SKM-1 treated with dmso at 0.1 percent for 144 hours (cell line): Measurements from ENCODE around the gene JUN.
A peak's percentile ranks its signal among the peaks of the same experiment; 100 is the strongest.
"Not testable (repeated sequence)": the region's sequence is repeated elsewhere in the genome, so short reads cannot be mapped to it uniquely, and the experiment has no call there.

Source experiments
- DNase-seq: peaks from one replicate; lab custom pipeline; 2025; ENCODE audit not compliant: unreplicated experiment; lab: John Stamatoyannopoulos, UW

JUN gene

GRCh38 chr1:58809325-58810010 is 25.6 kb upstream of the JUN start:
- DNase-seq: peak; percentile 55

GRCh38 chr1:58808077-58808476 is 24.2 kb upstream of the JUN start:
- no peak for DNase-seq

GRCh38 chr1:58805716-58806571 is 22.1 kb upstream of the JUN start:
- DNase-seq: no peak

GRCh38 chr1:58804853-58805565 is 21.2 kb upstream of the JUN start:
- DNase-seq: no peak

- DNase-seq: no peak
Measured at GRCh38 chr1:58803858-58804257, 20.0 kb upstream of the JUN start.

GRCh38 chr1:58802640-58803399 is 19.0 kb upstream of the JUN start:
- DNase-seq: no peak

GRCh38 chr1:58801286-58801685 is 17.4 kb upstream of the JUN start:
- DNase-seq: not testable (repeated sequence)

GRCh38 chr1:58799650-58800049 is 15.8 kb upstream of the JUN start:
- DNase-seq: no peak

GRCh38 chr1:58798910-58799442 is 15.1 kb upstream of the JUN start:
- no peak for DNase-seq

GRCh38 chr1:58796416-58796815 is 12.6 kb upstream of the JUN start:
- no peak for DNase-seq

GRCh38 chr1:58794585-58794984 is 10.7 kb upstream of the JUN start:
- DNase-seq: no peak

- no peak for DNase-seq
Measured at GRCh38 chr1:58792846-58793245, 9.0 kb upstream of the JUN start.

GRCh38 chr1:58791106-58791505 is 7.3 kb upstream of the JUN start:
- DNase-seq: no peak

- no peak for DNase-seq
Measured at GRCh38 chr1:58789996-58790660, 6.3 kb upstream of the JUN start.

- no peak for DNase-seq
Measured at GRCh38 chr1:58789322-58789856, 5.5 kb upstream of the JUN start.

GRCh38 chr1:58788259-58788658 is 4.4 kb upstream of the JUN start:
- DNase-seq: no peak

GRCh38 chr1:58786927-58787245 is 3.0 kb upstream of the JUN start:
- DNase-seq: no peak

GRCh38 chr1:58786184-58786926 is 2.5 kb upstream of the JUN start:
- no peak for DNase-seq

- DNase-seq: no peak
Measured at GRCh38 chr1:58785442-58786058, 1.7 kb upstream of the JUN start.
